ENCODE data around the gene PITX1.
"Not testable (repeated sequence)": the region's sequence is repeated elsewhere in the genome, so short reads cannot be mapped to it uniquely, and the experiment has no call there.

Gene PITX1

DNA sequence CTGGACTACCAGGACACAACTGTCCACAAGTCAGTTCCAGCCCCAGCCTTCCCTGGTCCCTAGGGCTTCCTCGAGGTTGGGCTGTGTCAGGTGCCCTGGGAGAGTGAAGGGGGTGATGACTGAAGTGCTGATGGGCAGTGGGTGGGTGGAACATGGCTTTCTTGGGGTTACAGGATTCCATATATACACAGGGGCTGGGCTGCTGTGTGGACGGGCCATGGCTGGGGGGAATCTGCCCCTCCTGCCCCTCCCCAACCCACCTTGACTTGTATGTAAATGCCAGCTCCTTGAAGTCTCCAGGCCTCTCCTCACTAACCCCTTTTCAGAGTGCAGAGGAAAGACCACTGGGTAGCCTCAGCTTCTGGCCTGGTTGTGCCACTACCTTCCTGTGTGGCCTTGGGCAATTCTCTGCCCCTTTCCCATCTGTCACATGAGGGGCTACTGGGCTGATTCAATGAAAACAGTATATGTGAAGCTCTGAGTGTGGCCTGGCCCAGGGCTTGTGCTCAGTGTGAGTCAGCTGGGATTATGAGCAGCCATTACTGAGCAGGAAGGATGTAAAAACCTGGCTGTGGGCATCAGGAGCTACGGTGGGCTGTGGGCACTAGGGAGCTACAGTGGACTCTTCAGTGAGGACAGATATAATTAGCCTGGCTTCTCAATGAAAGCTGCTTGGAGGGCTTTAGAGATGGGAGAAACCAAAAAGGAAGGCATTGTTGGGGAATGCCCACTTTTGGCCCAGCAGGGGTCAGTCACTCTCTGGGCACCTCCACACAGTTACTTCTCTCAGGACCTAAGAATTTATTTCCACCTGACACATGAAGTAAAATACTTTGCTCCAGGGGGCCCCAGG is 23.3 kb downstream of the PITX1 start:
- DNase-seq (ENCODE audit: low read depth, low spot score): no peak

DNA sequence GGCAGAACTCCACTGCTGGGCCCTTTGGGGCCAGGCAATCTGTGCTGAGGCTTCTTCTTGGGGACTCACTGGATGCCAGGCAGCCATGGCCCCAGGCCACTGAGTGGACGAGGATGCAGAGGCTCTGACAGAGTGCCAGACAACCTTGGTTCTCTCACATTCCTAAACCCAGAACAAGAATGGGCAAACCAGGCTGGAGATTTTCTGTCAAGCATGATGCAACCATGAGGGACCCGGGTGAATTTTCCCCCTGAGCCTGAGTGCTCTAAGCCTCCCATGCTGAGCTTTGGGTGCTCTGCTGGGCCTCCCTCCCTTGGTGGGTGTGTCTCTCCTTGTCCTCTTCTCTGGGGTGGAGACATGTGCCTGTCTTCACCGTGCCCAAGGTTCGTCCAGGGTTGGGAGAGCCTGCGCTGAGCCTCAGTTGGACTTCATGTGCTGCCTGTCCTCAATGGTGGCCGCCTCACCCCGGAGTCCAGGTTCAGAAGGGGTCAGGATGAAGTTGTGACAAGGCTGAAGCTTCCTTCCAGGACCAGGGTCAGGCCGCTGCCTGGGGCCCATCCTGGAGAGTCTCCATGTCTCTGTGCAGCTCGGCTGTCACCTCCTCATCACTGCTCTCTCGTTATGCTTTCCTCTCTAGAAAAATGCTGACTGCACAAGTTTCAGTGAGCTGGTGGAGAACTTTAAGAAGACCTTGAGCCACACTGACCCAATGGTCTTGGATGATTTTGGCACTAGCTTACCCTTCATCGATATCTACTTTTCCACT is 24.1 kb downstream of the PITX1 start:
- DNase-seq (ENCODE audit: low read depth, low spot score): no peak

- DNase-seq (ENCODE audit: low read depth, low spot score): no peak
Observed at GRCh38 chr5:135008981-135009735, 24.9 kb downstream of the PITX1 start.

GRCh38 chr5:135008556-135008955 is 25.5 kb downstream of the PITX1 start:
- DNase-seq (ENCODE audit: low read depth, low spot score): no peak

- DNase-seq (ENCODE audit: low read depth, low spot score): no peak
Observed at GRCh38 chr5:135007749-135008363, 26.2 kb downstream of the PITX1 start.

- no peak for DNase-seq (ENCODE audit: low read depth, low spot score)
Observed at GRCh38 chr5:135007305-135007704, 26.7 kb downstream of the PITX1 start.

DNA sequence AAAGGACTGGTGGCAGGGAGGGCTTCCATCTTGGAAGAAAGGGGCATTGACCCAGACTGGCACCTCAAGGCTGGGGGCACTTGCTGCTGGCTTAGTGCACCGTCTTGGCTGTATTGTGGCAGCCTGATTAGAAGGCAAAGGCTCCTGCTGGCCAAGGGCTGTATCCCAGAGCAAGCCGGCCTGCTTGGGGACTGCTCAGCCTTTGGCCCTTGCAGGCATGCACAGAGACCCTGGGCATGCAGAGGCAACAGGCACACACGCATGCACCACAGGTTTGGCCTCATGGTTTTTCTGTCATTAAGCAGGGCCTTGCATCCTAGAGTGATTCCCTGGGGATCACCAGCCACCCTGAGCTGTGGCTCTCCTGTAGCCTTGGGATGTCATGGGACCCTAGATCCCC is 29.0 kb downstream of the PITX1 start:
- DNase-seq (ENCODE audit: low read depth, low spot score): no peak

DNA sequence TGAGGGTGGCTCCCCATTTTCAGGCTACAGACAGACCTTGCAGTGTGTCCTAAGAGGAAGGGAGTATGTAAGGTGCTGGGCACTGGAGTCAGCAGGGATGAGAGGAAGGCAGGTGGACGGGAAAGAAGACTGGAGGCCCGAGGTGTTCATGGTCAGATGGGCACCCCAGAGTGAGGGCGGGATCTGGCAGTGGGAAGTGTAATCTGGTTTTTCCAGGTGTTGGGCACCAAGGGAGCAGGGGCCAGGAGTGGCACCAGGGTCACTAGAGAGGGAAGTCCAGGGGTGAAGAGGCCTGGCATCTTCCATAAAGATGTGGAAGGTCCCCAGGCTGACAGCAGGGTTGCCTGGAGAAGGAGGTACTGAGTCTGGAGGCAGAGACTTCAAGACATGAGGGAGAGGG is 29.7 kb downstream of the PITX1 start:
- no peak for DNase-seq (ENCODE audit: low read depth, low spot score)

DNA sequence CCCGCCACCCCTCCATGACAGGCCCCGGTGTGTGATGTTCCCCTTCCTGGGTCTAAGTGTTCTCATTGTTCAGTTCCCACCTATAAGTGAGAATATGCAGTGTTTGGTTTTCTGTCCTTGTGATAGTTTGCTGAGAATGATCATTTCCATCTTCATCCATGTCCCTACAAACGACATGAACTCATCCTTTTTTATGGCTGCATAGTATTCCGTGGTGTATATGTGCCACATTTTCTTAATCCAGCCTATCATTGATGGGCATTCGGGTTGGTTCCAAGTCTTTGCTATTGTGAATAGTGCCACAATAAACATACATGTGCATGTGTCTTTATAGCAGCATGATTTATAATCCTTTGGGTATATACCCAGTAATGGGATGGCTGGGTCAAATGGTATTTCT is 36.0 kb downstream of the PITX1 start:
- DNase-seq (ENCODE audit: low read depth, low spot score): not testable (repeated sequence)

DNA sequence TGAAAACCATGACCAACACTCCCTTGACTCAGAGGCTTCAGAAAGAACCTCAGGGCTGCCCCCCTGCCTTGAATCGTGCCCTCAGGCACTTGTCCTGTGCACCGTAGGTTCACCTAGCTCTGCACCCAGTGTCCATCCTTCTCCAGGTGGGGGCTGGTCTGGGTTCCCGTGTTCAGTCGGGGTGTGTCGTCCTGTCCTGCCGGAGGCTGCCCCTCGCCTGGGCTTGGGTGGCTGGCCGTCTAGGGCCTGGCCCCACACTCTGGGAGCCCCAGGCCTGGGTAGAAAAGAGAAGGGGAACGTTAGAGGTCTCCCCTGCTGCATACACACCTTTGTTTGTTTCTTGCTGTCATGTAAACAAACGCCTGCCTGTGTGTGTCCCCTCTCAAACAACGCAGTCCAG is 37.0 kb downstream of the PITX1 start:
- DNase-seq (ENCODE audit: low read depth, low spot score): no peak

GRCh38 chr5:134995850-134996402 is 38.1 kb downstream of the PITX1 start:
- DNase-seq (ENCODE audit: low read depth, low spot score): no peak

GRCh38 chr5:134994560-134995156 is 39.4 kb downstream of the PITX1 start:
- no peak for DNase-seq (ENCODE audit: low read depth, low spot score)

DNA sequence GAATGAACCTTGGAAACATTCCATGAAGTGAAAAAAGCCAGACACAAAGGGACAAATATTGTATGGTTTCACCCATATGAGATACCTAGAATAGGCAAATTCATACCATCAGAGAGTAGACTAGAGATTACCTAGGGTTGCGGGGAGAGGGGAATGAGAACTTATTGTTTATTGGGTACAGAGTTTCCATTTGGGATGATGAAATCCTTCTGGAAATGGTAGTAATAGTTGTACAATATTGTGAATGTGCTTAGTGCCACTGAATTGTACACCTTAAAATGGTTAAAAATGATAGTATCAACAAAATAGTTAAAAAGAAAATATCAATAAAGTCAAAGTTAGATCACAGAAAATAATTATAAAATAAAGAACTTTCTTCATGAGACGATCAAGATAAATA is 40.9 kb downstream of the PITX1 start:
- no peak for DNase-seq (ENCODE audit: low read depth, low spot score)

- DNase-seq (ENCODE audit: low read depth, low spot score): no peak
Observed at GRCh38 chr5:134992148-134992547, 41.9 kb downstream of the PITX1 start.

DNA sequence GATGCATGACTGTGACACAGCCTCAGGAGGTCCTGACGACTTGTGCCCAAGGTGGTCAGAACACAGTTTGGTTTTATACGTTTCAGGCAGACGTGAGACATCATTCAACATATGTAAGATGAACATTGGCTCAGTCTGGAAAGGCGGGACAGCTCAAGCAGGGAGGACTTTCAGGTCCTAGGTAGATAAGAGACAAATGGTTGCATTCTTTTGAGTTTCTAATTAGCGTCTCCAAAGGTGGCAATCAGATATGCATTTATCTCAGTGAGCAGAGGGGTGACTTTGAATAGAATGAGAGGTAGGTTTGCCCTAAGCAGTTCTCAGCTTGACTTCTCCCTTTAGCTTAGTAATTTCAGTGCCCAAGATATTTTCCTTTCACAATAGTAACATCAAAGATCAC is 43.8 kb downstream of the PITX1 start:
- not testable (repeated sequence) for DNase-seq (ENCODE audit: low read depth, low spot score)

GRCh38 chr5:134989266-134989830 is 44.7 kb downstream of the PITX1 start:
- no peak for DNase-seq (ENCODE audit: low read depth, low spot score)

GRCh38 chr5:134982230-134982629 is 51.8 kb downstream of the PITX1 start:
- no peak for DNase-seq (ENCODE audit: low read depth, low spot score)

DNA sequence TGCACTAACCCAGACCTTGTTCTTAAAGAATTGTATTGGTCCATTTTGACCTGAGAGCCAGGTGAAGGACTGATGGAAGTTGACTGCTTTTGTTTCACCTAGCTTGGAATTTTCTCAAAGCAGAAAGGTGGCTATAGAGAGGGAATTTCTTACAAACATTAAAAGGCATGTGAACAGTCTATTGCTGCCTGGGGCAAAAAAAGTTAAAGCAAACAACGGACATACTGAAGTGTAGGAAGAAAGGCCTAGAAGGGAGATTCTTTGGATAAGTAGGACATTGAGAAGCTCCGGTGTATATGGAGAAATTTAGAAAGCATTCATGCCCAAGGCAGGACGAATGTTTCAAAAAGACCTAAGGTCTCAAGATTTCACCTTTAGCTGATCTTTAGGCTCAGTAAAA is 54.6 kb downstream of the PITX1 start:
- DNase-seq (ENCODE audit: low read depth, low spot score): no peak

All from brain pericyte (primary cell).